HepG2 (cell line): ENCODE data around the gene SEC63. TPM values are rescaled to one million over a fixed set of nuclear protein-coding genes. Genes with fewer than 3 reads are reported as not detected.

Source experiments
- DMAP1 ChIP-seq: IDR thresholded peaks from 2 replicates; pipeline ENCODE4 v1.6.1; 2016
- DZIP1 ChIP-seq: sonication (generic); formaldehyde crosslinking; IDR thresholded peaks from 2 replicates; pipeline ENCODE4 v1.5.0; 2020; ENCODE audit warnings: mild to moderate bottlenecking, missing genetic modification reagents
- GLMP ChIP-seq: sonication (generic); formaldehyde crosslinking; IDR thresholded peaks from 2 replicates; pipeline ENCODE4 v1.9.0; 2021; ENCODE audit warnings: missing genetic modification reagents, mild to moderate bottlenecking, borderline replicate concordance
- KMT2B ChIP-seq: IDR thresholded peaks from 2 replicates; pipeline ENCODE4 v1.6.1; 2016; ENCODE audit warnings: missing genetic modification reagents, missing compliant biosample characterization
- MAZ ChIP-seq, 2 experiments: sonication (generic) in 1 of 2; formaldehyde crosslinking in 1 of 2; IDR thresholded peaks; 2 replicates each; pipeline versions ENCODE4 v1.5.0 to v1.6.1; 2012 to 2020; ENCODE audit warnings: low read depth in 2 of 2, mild to moderate bottlenecking in 2 of 2, borderline replicate concordance in 1 of 2, improper control_type of control experiment in 1 of 2, low read length in 1 of 2, missing genetic modification reagents in 1 of 2, moderate library complexity in 1 of 2
- MED8 ChIP-seq: sonication (generic); formaldehyde crosslinking; IDR thresholded peaks from 2 replicates; pipeline ENCODE4 v1.8.1; 2023; ENCODE audit warnings: mild to moderate bottlenecking, missing genetic modification reagents; ENCODE audit not compliant: insufficient replicate concordance
- RARA ChIP-seq: IDR thresholded peaks from 2 replicates; pipeline ENCODE4 v1.6.1; 2016; ENCODE audit warnings: missing genetic modification reagents, missing compliant biosample characterization
- RCOR2 ChIP-seq: IDR thresholded peaks from 2 replicates; pipeline ENCODE4 v1.6.1; 2016; ENCODE audit warnings: missing biosample characterization, missing genetic modification reagents
- ZC3H4 ChIP-seq: sonication (generic); formaldehyde crosslinking; IDR thresholded peaks from 2 replicates; pipeline ENCODE4 v1.4.0; 2020; ENCODE audit warnings: missing genetic modification reagents, borderline replicate concordance
- ZNF142 ChIP-seq: sonication (generic); formaldehyde crosslinking; IDR thresholded peaks from 2 replicates; pipeline ENCODE4 v1.4.0; 2020; ENCODE audit warnings: missing genetic modification reagents
- ZNF263 ChIP-seq: sonication (generic); formaldehyde crosslinking; IDR thresholded peaks from 2 replicates; pipeline ENCODE4 v1.4.0; 2020; ENCODE audit warnings: missing genetic modification reagents
- ZNF30 ChIP-seq: sonication (generic); formaldehyde crosslinking; IDR thresholded peaks from 2 replicates; pipeline ENCODE4 v1.5.0; 2020; ENCODE audit warnings: mild to moderate bottlenecking, missing genetic modification reagents
- ZNF546 ChIP-seq: sonication (generic); formaldehyde crosslinking; conservative IDR thresholded peaks from 2 replicates; pipeline ENCODE4 v1.8.1; 2023; ENCODE audit warnings: mild to moderate bottlenecking, missing genetic modification reagents
- ZNF639 ChIP-seq: conservative IDR thresholded peaks from 2 replicates; pipeline ENCODE4 v1.6.1; 2018; ENCODE audit warnings: missing genetic modification reagents
- ZNF703 ChIP-seq: sonication (generic); formaldehyde crosslinking; IDR thresholded peaks from 2 replicates; pipeline ENCODE4 v1.5.1; 2020; ENCODE audit warnings: missing genetic modification reagents, mild to moderate bottlenecking, moderate library complexity, borderline replicate concordance
- ZNF790 ChIP-seq: sonication (generic); formaldehyde crosslinking; IDR thresholded peaks from 2 replicates; pipeline ENCODE4 v1.8.0; 2022; ENCODE audit warnings: missing genetic modification reagents, mild to moderate bottlenecking, borderline replicate concordance
- polyA plus RNA-seq, 8 experiments: library from polyadenylated mRNA; depleted of rRNA in 3 of 8; stranded (reverse) in 7 of 8; unstranded in 1 of 8; fragments of >200 nt; fragmentation: Illumina TruSeq in 4 of 8; extraction: Trizol in 4 of 8; gene quantifications; 2 replicates each; pipeline versions ENCODE4 v1.2.1 to v1.2.3, GENCODE V29; 2011 to 2016; ENCODE audit warnings: low read depth in 4 of 8, missing spikeins in 1 of 8, mixed read lengths in 1 of 8; ENCODE audit not compliant: insufficient read depth in 1 of 8
- total RNA-seq, 5 experiments: library from RNA; depleted of rRNA; stranded (reverse); fragments of >200 nt; fragmentation: Illumina TruSeq; extraction: Trizol; gene quantifications; 2 replicates each; pipeline ENCODE4 v1.2.3, GENCODE V29; 2016; ENCODE audit warnings: low read depth in 1 of 5

SEC63 gene
- total and polyA plus RNA-seq, 2 of the 13 experiments (the other 11 are each of a cell fraction or from before 2014, with no cell fraction given), result 20.2 to 45.9 TPM

GRCh38 chr6:107957909-107958688, at the start of gene SEC63 (continued):
- TF ChIP-seq DZIP1 (CRISPR knock-in tag) (no peak), DMAP1 (CRISPR knock-in tag) (peak; percentile 82), ZNF546 (CRISPR knock-in tag) (peak; percentile 24; the same call in 1 of the 2 replicates), ZNF30 (CRISPR knock-in tag) (no peak), KMT2B (CRISPR knock-in tag) (peak; percentile 80), MED8 (CRISPR knock-in tag) (no peak), ZNF790 (CRISPR knock-in tag) (peak; percentile 86; the same call in 1 of the 2 replicates), ZNF703 (CRISPR knock-in tag) (no peak), ZNF639 (CRISPR knock-in tag) (peak; percentile 51; the same call in 1 of the 2 replicates), RARA (no peak), MAZ (IDR thresholded peaks at IDR 0.05; ENCODE audit: borderline replicate concordance, low read depth, low read length) (peak; percentile 68; the same call in 1 of the 2 replicates), MAZ (CRISPR knock-in tag; IDR thresholded peaks at IDR 0.05; ENCODE audit: low read depth) (peak; percentile 83), GLMP (CRISPR knock-in tag) (no peak), ZNF142 (CRISPR knock-in tag) (no peak), ZC3H4 (CRISPR knock-in tag) (no peak), RCOR2 (CRISPR knock-in tag) (no peak), ZNF263 (CRISPR knock-in tag) (no peak)
